Measurements from ENCODE around the gene GRK3. TPM values are rescaled to one million over a fixed set of nuclear protein-coding genes. Genes with fewer than 3 reads are reported as not detected.

The GRK3 gene
- total RNA-seq, result 42.4 TPM

DNA sequence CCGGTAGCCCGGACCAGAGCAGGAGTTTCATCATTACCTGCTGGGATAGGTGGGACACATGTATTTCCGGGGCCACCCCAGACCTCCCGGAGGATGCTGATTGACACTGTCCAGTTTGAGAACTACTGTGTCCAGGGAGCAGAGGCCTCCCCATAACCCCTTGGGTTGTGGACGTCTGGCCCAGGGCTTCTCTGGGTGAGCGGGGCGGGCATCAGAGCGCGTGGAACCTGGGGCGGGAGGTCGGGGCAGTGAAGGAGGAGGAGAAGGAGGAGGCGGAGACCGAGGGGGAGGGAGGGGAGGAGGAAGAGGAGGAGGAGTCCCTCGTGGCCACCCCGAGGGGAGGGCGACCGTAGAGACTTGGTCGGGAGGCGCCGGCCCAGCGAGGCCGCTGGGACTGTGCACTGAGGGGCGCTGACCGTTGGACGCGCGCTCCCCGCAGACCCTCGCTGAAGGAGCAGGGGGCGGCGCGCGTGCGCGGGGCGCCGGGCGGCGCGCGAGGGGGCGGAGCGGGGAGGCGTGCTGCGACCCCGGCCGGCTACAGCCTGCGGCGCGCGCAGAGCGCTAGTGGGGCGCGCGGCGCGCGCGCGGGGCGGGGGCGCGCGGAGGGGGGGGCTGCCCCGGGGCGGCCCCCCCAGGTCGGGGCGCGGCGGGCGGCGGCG is at the start of gene GRK3:
Gene GRK3 (plus strand): TSS at position 356 of the 659 bp plus-strand sequence. CDS start 366 bp downstream, outside the sequence.

DNA sequence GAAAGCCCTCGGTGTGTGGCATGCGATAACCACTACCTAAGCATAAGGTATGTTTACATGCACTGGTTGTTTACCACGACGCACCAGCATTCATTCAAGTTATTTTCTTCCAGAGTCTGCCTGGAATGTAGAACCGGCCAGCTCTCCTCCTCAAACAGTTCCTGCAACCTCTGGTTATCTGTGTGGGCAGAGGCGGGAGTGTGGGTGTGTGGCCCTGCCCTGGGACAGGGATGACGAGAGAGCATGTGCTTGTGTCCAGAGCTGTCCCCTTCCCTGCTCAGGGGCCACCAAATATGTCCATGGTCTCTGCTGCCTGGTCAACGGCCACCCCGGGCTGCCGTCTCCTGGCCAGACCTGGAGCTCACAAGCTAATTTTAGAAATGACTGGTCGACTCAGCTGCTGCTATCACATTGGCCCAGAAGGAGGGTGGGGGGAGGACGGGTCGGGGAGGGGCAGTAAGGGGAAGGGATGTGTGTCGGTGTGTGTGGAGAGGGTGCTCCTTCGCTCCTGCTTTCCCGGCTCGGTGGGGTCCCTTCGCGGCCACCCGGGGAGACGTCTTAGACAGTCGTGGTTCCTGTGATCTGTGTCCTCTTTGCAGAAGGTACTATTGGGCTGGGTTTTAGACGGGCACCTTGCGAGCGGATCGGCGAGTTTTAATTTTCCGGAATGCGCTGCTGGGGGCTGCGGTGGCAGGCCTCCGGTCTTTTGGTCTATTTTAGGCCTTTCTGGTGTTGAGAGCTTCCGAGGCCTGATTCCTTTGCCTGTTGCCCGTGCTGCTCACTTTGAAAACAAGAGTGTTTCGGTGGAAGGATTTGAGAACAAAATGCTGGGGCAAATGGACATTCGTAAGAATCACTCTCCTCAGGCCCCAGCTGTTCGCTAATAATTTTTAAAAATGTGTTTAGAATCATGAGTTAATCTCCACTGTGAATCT is 177.5 kb downstream of the GRK3 start, which contains the start of gene MYO18B:
Gene MYO18B (plus strand): TSS at position 497 of the 935 bp plus-strand sequence. CDS start 18,905 bp downstream, outside the sequence.

Small RNAs within 50 kb of the gene (small RNA-seq; reads per million reads assigned to genes)
- not detected for gene RNA5SP494

Other genes starting within 250 kb of the GRK3 start
- gene MYO18B, start 177.5 kb downstream of the GRK3 start, total RNA-seq, result 0.46 TPM